ENCODE results near the gene DAPK1.

- TF ChIP-seq, protein P1, sequence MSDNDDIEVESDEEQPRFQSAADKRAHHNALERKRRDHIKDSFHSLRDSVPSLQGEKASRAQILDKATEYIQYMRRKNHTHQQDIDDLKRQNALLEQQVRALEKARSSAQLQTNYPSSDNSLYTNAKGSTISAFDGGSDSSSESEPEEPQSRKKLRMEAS (IDR thresholded peaks at IDR 0.05), result no peak
- TF ChIP-seq CEBPB (IDR thresholded peaks at IDR 0.05) (no peak), EP300 (IDR thresholded peaks at IDR 0.05; ENCODE audit: borderline replicate concordance) (no peak), YY1 (IDR thresholded peaks at IDR 0.05; ENCODE audit: low read depth) (no peak), TCF12 (IDR thresholded peaks at IDR 0.05; ENCODE audit: low read depth) (no peak)
Observed at GRCh38 chr9:87610200-87611155, 112.8 kb downstream of the DAPK1 start.

Data from Ishikawa (cell line).